Transverse colon (tissue), 4 donors: ENCODE measurements around the gene KCNV2.

Source experiments
- CTCF ChIP-seq, 5 experiments: fragments of 200-600 bp in 3 of 5; fragments of 450-650 bp in 2 of 5; sonication (generic) in 3 of 5; IDR thresholded peaks; 1 replicate in 2 of 5; 2 replicates in 3 of 5; pipeline ENCODE4 v1.5.1; 2016 to 2017; ENCODE audit warnings: antibody characterized with exemption in 5 of 5, inconsistent platforms in 3 of 5, mild to moderate bottlenecking in 2 of 5, moderate library complexity in 1 of 5
- EP300 ChIP-seq: sonication (generic); formaldehyde crosslinking; IDR thresholded peaks from one replicate; pipeline ENCODE4 v1.6.1; 2017; ENCODE audit warnings: antibody characterized with exemption, low read depth
- POLR2A ChIP-seq: fragments of 450-650 bp; IDR thresholded peaks from one replicate; pipeline ENCODE4 v1.6.1; 2016; ENCODE audit warnings: antibody characterized with exemption, mild to moderate bottlenecking, moderate library complexity
- POLR2AphosphoS5 ChIP-seq, 3 donors: sonication (generic); formaldehyde crosslinking; IDR thresholded peaks; one replicate each; pipeline ENCODE4 v1.6.1; 2016; ENCODE audit warnings: antibody characterized with exemption in 3 of 3

- TF ChIP-seq CTCF (IDR thresholded peaks at IDR 0.05) (no peak), POLR2AphosphoS5 (IDR thresholded peaks at IDR 0.05) (no peak), POLR2A (no peak), EP300 (no peak)
Measured at GRCh38 chr9:2729003-2729402, 11.7 kb downstream of the KCNV2 start.
